GM21390 (cell line): ENCODE results near the gene CUL7.
"Not testable (repeated sequence)": the region's sequence is repeated elsewhere in the genome, so short reads cannot be mapped to it uniquely, and the experiment has no call there.

Source experiments
- ATAC-seq: cut with Tn5 transposase; IDR thresholded peaks from one replicate; pipeline ENCODE4 v1.9.1; 2021; ENCODE audit not compliant: unreplicated experiment

CUL7 gene

DNA sequence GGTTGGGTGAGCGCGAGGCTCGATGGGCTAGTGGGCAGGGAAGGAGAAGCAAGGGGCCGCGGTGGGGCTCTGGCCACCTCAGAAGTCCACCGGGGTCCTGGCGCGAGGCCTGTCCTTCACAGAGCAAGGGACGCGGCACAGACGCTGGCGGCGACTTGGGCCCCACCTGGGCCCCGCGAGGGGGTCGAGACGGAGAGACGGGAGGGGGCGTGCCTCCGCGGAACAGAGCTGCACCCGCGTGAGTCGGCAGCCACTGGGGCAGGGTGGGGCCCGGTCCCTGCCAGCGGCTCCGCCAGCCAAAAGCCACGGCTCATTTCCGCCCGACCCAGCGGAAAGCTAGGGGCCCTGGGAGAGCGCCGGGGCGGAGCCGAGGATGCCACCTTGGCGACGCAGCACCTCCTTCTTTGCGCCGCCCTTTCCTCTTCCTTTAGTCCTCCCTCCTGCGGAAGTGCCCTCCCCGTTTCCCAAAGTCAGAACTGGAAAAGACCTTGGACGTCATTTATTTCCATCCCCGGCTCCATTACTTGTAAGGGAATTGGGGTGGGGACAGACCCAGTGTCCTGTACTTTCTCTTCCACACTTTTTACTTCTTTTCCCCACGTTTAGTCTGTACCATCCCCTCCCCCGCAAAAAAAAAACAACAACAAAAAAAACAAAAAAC lies at the start of gene CUL7:
TSS of gene CUL7 (minus strand) at position 307 of the 661 bp plus-strand sequence. CDS start 1,063 bp downstream, outside the sequence.
- peak; percentile 88 for ATAC-seq

DNA sequence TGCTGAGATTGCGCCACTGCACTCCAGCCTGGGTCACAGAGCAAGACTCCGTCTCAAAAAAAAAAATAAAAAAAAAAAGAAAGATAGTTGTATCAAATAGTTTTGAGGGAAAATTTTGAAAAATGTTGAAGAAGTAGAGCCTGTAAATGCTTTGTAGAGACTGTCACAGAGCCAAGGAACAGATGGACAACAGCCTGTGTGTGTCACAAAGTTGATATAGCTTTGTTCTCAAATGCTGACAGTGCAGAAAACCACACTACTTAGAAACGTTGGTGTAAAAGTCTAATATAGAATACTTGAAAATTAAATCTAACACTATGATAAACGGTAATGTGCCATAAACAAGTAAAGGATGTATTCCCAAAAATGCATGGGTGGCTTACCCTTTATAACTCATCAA lies 47.8 kb upstream of the CUL7 start:
- ATAC-seq: no peak

DNA sequence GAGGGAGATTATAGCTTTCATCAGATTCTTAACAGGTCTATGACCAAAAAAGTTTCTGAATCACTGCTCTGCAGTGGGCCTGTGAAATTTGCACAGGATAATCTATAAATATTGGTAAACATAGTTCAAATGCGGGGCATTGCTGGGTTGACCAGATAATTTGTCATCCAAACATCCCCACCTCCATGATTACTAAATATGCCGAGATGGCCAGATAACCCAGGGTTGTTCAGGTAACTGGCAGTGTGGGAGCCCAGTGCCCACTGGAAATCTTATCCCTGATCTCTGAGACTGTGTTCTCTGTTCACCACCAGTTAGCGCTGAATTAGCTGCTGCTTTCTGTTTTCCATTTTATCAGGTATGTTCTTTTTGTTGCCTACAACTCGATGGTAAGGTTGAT lies 43.9 kb upstream of the CUL7 start:
- no peak for ATAC-seq

DNA sequence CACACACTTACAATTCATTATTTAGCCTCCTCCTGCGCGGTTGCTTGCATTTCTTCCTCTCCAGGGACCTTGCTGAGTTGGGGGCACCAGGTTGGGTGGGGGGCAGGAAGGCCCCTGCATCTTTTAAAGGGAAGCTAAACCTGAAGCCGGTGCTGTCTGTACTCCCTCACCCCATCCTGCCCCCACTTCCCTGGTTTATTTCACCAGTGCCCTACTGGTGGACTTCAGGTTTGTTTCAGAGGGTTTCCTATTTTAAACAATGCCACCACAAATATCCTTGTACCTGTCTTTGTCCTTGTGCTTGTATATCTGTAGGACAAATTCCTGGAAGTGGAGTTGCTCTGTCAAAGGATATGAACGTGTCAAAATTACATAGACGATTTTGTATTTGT lies 43.4 kb upstream of the CUL7 start:
- ATAC-seq: no peak

DNA sequence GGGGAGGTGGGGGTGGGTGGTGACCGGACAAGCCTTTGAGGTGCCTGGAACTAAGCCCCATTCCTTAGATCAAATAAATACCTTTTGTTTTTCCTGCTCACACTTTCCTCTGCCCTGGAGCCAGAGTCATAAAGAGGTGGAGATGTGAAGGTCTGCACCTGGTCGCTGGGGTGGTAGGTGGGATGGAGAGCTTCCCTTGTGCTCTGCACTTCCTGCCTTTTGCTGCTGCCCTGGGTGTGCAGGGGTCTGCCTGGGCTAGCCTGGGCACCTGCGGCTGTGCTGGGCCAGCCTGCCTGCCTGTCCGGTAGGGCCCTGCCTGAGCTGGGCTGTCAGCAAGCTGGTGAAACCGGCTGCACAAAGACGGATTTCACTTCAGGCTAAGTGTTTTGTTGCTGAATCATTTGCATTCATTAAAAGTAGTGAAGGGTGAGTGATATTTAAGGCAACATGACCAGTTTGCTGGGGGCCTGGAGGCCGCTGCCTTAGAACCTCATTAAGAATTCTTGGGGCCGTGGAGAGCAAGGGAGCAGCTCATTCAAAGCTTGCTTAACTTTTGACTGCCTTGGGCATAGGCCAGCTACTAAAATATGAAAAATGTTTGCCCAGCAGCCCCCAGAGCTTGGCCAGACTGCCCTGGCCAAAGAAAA lies 42.9 kb upstream of the CUL7 start:
- no peak for ATAC-seq

DNA sequence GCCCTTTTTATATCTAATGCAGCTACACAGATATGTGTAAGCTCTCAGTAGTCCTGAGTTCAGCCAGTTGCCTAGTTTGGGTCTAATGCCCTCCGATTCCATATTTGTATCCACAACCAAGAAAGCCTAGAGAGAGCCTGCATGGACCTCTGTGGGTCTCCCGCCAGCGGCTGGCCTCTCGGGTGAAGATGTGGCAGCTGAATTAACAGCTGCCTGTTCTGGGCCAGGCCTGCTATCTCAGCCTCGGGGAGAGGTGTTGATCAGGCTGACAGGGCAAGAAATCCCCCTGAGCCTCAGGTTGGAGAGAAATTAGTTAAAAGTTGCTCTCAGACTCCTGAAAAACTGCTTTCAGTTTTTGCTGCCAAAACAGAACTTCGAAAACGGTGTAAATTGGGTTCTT lies 42.3 kb upstream of the CUL7 start:
- ATAC-seq: no peak

DNA sequence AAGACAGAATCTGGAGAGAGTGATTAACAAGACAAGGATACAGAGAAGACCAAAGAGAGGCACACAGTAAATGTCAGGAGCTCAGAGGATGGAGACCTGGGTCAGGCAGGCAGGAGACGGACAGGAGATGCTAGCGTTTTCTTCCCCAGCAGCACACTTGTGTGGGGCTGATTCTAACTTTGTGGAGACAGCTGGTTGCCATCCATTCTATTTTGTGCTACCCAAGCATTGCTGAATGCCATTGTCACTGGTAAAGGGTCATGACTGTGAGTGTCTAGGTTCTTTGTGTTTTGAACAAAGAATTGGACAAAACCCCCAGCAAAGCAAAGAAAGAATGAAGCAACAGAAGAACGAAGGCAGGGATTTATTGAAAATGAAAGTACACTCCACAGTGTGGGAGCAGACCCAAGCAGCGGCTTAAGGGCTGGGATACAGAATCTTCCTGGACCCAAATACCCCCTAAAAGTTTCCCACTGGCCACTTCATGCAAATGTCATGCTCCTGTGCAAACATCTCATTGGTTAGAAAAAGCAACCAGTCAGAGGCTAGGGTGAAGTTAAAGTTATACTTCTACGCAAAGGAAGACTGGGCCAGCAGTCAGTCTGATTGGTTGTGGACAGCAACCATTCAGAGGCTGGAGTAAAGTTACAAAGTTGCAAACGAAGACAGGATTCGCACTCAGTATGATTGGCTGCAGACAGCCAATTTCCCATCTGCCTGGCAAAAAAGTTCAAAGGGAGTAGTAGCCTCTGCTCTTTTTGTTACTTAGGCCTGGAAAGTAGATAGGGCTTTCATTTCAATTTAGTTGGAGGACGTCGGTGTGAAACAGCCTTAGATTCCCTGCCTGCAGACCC lies 40.0 kb upstream of the CUL7 start:
- no peak for ATAC-seq

DNA sequence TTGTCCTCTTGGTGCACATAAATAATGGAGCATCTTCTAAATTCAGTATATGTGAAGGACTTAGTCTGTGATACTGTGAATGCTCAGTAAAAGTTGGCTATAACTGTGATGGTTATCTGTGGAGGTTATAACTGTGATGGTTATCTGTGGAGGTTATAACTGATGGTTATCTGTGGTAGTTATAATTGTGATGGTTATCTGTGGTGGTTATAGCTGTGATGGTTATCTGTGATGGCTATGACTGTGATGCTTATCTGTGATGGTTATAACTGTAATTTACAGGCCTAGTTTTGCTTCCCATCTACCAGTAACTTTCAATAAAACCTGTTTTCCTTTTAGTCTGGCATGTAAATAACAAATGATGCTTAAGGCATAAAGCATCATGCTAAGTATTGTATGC lies 39.0 kb upstream of the CUL7 start:
- ATAC-seq: no peak

DNA sequence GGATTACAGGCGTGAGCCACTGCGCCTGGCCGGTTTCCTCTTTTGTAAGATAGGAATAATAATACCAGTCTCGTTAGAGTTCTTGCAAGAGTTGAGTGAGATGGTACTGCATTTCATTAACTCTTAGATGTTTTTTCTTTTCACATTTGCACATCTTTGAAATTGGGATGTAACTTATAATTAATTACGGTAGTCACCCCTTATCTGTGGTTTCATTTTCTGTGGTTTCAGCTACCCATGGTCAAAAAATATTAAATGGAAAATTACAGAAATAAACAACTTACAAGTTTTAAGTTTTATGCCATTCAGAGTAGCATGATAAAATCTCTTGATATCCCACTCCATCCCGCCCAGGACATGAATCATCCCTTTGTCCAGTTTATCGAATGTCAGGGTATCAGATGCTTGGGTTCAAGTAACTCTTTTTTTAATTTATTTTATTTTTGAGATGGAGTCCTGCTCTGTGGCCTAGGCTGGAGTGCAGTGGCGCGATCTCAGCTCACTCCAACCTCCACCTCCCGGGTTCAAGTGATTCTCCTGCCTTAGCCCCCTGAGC lies 37.9 kb upstream of the CUL7 start:
- no peak for ATAC-seq

DNA sequence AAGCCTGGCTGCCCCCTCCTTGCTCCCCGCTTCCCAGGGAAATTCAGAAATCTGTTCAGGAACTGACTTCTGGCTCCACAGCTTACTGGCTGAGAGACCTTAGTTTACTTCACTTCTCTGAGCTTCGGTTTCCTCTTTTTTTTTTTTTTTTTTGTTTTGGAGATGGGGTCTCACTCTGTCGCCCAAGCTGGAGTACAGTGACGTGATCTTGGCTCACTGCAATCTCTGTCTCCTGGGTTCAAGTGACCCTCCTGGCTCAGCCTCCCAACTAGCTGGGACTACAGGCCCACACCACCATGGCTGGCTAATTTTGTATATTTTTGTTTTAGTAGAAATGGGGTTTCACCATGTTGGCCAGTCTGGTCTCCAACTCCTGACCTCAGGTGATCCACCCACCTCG lies 37.4 kb upstream of the CUL7 start:
- no peak for ATAC-seq

DNA sequence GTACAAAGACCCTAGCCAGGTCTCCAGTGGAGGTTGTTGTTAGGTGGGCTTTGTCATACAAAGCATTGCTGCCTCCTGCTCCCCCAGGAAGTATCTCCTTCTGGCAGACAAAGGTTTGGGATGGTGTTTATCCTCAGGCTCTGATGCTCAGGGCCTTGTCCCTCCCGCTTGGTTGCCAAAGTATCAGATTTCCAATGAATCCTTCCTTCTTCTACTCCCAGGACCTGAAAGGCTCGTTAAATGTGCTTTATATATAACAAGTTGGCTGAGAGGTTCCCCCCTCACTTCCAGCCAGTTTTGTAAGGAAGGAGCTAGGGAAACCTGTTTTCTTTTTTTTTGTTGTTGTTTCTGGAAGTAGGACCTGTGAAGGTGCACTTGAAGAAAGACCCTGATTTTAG lies 36.9 kb upstream of the CUL7 start:
- ATAC-seq: no peak

DNA sequence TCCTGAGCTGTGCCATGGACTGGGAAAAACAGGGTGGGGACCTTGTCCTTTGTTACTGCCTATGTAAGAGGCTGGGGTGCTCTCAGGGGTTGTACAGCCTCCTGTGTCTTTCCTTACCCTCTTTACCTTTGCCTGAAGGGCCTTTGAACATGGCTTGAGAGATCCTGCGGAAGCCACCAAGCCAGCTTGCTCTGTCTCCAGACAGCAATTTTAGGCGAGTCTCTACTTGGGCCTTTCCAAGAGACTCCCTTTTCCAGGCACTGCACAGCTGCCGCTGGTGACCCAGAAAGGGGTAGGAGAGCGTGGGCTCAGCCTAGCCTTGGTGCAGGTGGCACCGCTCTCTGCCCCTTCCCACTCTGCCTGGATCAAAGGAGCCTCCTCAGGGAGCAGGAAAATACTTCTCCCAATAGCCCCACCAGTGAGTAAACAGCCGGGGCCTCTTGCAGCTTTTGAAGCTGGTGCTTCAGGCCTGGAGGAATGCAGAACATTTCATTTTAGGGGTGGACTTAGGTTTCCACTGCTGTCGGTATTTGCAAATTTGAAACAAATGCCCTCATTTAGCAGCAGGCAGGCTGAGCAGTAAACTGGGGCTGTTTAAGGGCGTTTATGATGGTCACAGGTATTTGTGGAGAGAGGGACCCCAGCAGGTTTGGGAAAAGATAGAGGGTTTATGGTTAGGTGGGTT lies 36.4 kb upstream of the CUL7 start:
- no peak for ATAC-seq

DNA sequence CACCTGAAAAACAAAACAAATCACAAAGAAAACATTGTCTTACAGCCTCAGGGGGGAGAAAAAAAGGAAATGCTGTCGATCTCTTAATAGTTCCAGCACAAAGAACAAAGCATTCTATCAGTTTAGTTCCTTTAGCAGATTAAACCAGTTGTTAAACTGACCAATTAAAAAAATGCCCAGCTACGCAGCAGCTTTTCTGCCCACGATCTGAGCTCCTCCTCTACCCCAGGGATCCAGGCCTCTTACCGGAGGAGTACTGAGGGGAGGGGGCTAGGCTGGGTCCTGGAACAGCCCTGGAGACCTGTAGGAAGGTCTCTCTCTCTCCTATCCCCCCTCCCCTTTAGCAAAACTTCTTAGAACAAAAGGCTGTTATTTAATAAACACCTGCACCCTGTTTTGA lies 35.8 kb upstream of the CUL7 start:
- no peak for ATAC-seq

DNA sequence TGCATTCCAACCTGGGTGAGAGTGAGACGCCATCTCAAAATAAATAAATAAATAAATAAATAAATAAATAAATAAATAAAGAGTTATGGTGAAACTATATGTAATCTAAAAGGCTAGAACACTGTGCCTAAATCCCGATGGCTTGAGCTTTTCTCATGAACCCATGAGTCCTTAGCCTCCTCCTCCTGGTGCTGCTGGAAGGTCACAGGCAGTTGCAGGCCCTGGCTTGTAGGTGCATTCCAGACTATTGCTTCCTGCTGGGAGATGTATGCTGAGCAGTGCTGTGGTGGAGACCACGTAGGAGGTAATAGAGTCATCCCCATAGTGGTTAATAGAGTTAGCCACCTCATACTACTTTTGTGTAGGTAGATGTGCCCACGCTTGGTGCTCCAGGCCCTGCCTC lies 35.0 kb upstream of the CUL7 start:
- ATAC-seq: no peak

DNA sequence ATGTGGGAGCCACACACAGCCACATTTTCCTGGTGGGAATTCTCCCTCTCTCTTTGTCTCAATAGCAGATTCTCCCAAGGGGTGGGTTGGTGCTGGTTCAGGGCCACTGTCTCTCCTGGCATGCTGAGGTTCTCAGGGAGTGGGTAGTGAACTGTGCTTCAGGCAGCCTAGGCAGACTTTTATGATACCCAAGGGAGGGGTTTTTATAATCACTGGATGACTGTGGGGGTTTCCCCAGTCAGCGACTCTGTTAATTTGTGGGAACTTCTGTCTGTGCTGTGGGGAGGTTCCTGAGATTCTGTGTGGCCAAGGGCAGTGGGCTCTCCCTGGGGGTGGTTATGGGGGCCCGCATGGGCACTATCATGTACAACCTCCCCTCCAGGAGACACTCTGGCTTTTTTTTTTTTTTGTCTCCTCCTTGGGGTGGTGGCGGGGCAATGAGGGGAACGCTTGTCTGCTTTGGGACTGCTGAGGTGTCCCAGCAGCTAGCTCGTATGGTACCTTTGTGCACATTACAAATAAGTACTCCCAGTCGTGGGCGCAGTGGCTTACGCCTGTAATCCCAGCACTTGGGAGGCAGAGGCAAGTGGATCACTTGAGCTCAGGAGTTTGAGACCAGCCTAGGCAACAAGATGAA lies 32.5 kb upstream of the CUL7 start:
- ATAC-seq: no peak

DNA sequence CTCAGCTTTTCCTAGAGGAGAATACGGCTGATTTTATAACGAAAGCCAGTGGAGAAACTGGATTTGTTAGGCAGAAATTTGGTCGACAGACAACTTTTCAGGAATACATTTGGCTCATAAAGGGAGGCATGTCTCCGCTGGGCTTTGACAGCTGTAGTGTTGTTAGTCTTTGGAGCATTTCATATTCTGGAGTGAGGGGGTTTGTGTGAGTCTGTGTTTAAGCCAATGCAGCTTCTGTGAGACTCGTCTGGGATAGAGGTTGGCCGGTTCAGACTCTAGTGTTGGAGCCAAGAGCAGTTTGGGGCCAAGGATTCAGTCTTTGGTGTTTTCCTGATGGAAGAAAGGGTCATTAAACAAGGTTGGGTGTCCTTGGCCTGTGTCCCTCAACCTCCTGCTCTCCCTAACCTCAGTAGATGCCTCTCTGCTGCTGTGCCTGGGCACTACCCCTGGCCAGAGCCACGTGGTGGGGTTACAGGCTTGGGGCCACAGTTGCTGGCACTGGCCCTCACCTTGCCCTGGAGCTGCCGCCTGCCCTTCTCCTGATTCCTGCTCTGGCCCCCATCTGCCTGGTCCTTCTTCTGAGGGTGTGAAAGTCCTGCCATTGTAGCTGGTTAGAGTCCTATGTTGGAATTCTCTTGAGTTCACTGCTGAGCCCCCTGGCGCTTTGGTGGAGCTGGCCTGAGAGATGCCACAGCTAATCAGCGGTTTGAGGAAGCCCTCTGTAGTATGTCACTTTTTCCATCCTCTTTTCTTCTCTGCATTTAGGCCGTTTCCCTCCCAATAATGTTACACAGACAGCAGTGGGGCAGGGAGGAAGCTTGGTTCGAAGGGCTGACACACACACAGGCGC lies 29.4 kb upstream of the CUL7 start:
- ATAC-seq: no peak

DNA sequence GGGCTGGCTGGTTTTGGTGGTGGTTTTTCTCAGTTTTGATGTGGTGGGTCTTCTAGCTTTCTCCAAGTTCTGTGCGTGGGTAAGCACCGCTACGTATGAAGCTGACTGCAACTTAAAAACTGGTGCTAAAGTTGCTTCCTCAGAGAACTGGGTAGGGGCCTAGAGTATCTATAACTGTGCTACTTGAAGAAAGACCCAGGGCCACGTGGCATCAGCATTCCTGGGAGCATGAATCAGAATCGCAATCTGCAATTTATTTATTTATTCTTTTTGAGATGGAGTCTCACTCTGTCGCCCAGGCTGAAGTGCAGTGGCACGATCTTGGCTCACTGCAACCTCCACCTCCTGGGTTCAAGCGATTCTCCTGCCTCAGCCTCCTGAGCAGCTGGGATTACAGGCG lies 28.3 kb upstream of the CUL7 start:
- ATAC-seq: not testable (repeated sequence)

DNA sequence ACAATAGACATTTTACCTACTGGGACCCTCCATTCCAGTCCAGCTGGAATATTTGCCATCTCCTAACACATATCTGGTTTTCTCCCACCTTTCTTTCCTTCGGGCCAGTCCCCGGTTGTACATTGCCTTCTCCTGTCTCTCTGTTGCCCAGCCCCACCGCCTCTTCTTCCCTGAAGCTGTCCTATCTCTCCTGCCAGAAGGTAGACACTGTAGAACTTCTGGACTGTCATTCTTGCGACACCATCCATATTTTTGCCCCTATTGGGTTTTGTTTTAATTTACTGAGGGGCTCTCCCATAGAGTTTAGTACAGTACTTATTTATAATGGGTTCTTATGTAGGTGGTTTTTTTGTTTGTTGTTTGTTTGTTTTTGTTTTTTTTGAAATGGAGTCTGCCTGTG lies 27.4 kb upstream of the CUL7 start:
- ATAC-seq: no peak

DNA sequence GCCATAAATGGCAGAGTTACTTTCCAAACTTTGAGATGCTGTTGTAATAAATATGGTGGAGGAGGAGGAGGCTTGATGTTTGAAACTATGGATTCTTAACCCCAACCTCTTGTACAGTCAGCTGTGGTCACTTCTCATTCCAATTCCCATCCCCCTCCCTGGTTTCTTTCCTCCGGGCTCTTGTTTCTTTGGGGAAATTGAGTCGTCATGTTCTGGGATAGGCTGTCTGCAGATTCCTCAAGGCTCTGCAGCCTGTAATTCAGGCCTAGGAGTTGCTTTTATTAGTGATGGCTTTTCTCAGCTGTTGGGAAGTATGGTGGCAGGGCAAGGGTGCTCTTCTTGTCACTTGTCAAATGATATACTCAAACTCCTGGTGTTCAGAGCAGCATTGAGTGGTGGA lies 25.0 kb upstream of the CUL7 start:
- ATAC-seq: no peak

DNA sequence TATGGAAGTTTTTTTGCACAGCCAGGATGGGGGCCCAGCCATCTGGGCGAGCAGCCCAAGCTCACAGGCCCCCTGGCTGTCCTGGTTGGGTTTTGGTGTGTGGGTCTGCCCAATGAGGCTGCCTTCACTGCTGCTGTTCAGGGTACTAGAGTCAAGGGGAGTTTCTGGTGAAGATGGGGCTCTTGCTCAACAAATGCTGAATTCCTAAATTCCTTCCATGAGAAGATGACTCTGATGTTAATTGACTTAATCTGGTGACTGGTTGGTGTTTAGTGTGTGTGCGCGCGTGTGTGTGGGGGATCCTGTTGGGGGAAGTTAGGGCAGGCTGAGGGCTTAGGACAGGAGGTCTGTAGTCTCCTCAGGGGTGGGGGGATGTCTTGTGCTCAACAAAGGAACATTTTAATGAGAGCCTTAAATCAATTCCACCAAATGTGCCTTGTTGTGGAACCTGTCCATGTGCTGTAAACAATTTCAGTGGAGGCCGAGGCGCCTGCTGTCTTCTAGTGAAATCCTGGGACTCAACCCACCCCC lies 24.4 kb upstream of the CUL7 start:
- no peak for ATAC-seq
